PC-9 (cell line): ENCODE results near the gene RELCH.

Source experiments
- CTCF ChIP-seq: fragments of 200-600 bp; sonication (generic); conservative IDR thresholded peaks from 2 replicates; pipeline ENCODE4 v1.6.1; 2017; ENCODE audit warnings: mixed run types, antibody characterized with exemption, mild to moderate bottlenecking, moderate library complexity
- EZH2 ChIP-seq: fragments of 200-600 bp; sonication (generic); IDR thresholded peaks from 2 replicates; pipeline ENCODE4 v1.8.0; 2017; ENCODE audit warnings: antibody characterized with exemption, low read depth

- TF ChIP-seq CTCF (no peak), EZH2 (no peak)
Observed at GRCh38 chr18:62289047-62289446, 102.0 kb downstream of the RELCH start.
